ENCODE measurements around the gene SORL1-AS1.

The SORL1-AS1 gene

DNA sequence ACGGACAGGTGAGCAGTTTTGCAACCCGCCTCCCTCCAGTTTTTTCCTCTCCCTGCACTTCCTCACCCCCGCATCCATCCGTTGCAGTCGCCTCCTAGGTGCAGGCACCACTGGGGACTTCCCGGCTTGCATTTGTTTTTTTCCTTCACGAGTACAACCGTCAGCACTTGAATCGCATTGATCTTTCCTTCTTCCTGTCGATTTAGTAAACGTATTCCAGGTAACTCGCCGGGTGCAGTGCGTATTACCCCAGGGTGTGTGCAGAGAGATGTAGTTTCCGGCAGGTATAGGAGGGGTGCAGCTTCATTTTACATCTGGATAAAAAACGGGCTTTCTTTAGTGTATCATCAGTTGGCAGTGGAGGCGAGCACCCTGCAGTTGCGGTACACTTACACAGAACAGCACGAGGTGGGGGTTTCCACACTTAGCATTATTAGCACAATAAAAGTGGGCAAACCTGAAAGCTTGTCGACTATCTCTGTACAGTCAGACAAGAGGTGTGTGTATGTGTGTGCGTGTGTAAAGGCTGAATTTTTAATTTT, at the start of gene SORL1-AS1 (continued):
- TF ChIP-seq EP300 (IDR thresholded peaks at IDR 0.05; ENCODE audit: borderline replicate concordance in 1 of 2, control insufficient read depth in 1 of 2, low read depth in 2 of 2, low read length in 2 of 2) (no peak), FOXK2 (IDR thresholded peaks at IDR 0.05) (no peak), HDAC2 (IDR thresholded peaks at IDR 0.05) (no peak), GATAD2B (conservative IDR thresholded peaks at IDR 0.05; ENCODE audit: low read depth) (0 out of 2 replicates have a peak, but pooled peaks have one; percentile 15), SREBF2 (IDR thresholded peaks at IDR 0.05; ENCODE audit: low read length) (no peak), DPF2 (IDR thresholded peaks at IDR 0.05) (0 out of 2 replicates have a peak, but pooled peaks have one; percentile 29), STAT1 (conservative IDR thresholded peaks at IDR 0.05) (no peak), ATF7 (IDR thresholded peaks at IDR 0.05; ENCODE audit: low read depth) (0 out of 2 replicates have a peak, but pooled peaks have one; percentile 30), ZNF207 (IDR thresholded peaks at IDR 0.05; ENCODE audit: borderline replicate concordance) (no peak), SUPT20H (IDR thresholded peaks at IDR 0.05; ENCODE audit: borderline replicate concordance, control insufficient read depth, low read depth, low read length) (no peak), IKZF2 (IDR thresholded peaks at IDR 0.05) (peak in 1 of 2 experiments; percentile 73; a peak in 2 of 4 replicates), FOS (IDR thresholded peaks at IDR 0.05; ENCODE audit: borderline replicate concordance, extremely low read depth, insufficient read length) (no peak), RELA (IDR thresholded peaks at IDR 0.05; ENCODE audit: borderline replicate concordance, partially characterized antibody) (peak; percentile 92), MYB (IDR thresholded peaks at IDR 0.05; ENCODE audit: borderline replicate concordance, low read depth, low read length) (no peak), MXI1 (IDR thresholded peaks at IDR 0.05; ENCODE audit: low read depth, low read length) (peak; percentile 77), CHD1 (IDR thresholded peaks at IDR 0.05; ENCODE audit: low read depth, low read length) (peak; percentile 57; the same call in 1 of the 2 replicates), ZNF622 (IDR thresholded peaks at IDR 0.05) (no peak), BHLHE40 (IDR thresholded peaks at IDR 0.05; ENCODE audit: borderline replicate concordance in 1 of 2, low read depth in 2 of 2, low read length in 1 of 2) (peak; percentile 78 to 83), SP1 (IDR thresholded peaks at IDR 0.05; ENCODE audit: low read depth, low read length) (no peak), JUND (IDR thresholded peaks at IDR 0.05; ENCODE audit: low read depth, low read length) (no peak), STAT3 (IDR thresholded peaks at IDR 0.05; ENCODE audit: low read depth, low read length) (no peak), LARP7 (IDR thresholded peaks at IDR 0.05) (no peak; the same call in 1 of the 2 replicates), BCL11A (IDR thresholded peaks at IDR 0.05; ENCODE audit: low read depth, low read length) (no peak), SMC3 (IDR thresholded peaks at IDR 0.05; ENCODE audit: borderline replicate concordance, low read length) (no peak), BACH1 (IDR thresholded peaks at IDR 0.05; ENCODE audit: borderline replicate concordance) (no peak)
- TF ChIP-seq, protein P1, sequence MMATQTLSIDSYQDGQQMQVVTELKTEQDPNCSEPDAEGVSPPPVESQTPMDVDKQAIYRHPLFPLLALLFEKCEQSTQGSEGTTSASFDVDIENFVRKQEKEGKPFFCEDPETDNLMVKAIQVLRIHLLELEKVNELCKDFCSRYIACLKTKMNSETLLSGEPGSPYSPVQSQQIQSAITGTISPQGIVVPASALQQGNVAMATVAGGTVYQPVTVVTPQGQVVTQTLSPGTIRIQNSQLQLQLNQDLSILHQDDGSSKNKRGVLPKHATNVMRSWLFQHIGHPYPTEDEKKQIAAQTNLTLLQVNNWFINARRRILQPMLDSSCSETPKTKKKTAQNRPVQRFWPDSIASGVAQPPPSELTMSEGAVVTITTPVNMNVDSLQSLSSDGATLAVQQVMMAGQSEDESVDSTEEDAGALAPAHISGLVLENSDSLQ (IDR thresholded peaks at IDR 0.05): no peak
- TF ChIP-seq, protein P2, sequence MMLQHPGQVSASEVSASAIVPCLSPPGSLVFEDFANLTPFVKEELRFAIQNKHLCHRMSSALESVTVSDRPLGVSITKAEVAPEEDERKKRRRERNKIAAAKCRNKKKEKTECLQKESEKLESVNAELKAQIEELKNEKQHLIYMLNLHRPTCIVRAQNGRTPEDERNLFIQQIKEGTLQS (IDR thresholded peaks at IDR 0.05; ENCODE audit: borderline replicate concordance, extremely low read depth, low read depth, low read length): no peak
- TF ChIP-seq, protein P3, sequence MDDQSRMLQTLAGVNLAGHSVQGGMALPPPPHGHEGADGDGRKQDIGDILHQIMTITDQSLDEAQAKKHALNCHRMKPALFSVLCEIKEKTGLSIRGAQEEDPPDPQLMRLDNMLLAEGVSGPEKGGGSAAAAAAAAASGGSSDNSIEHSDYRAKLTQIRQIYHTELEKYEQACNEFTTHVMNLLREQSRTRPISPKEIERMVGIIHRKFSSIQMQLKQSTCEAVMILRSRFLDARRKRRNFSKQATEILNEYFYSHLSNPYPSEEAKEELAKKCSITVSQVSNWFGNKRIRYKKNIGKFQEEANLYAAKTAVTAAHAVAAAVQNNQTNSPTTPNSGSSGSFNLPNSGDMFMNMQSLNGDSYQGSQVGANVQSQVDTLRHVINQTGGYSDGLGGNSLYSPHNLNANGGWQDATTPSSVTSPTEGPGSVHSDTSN (IDR thresholded peaks at IDR 0.05; ENCODE audit: insufficient replicate concordance, low read depth, low read length): no peak
- TF ChIP-seq, protein P4, sequence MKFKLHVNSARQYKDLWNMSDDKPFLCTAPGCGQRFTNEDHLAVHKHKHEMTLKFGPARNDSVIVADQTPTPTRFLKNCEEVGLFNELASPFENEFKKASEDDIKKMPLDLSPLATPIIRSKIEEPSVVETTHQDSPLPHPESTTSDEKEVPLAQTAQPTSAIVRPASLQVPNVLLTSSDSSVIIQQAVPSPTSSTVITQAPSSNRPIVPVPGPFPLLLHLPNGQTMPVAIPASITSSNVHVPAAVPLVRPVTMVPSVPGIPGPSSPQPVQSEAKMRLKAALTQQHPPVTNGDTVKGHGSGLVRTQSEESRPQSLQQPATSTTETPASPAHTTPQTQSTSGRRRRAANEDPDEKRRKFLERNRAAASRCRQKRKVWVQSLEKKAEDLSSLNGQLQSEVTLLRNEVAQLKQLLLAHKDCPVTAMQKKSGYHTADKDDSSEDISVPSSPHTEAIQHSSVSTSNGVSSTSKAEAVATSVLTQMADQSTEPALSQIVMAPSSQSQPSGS (IDR thresholded peaks at IDR 0.05; ENCODE audit: low read length): no peak
